Glutamatergic neuron (in vitro differentiated cells): ENCODE results near the gene GMDS. TPM values are rescaled to one million over a fixed set of nuclear protein-coding genes. Genes with fewer than 3 reads are reported as not detected.
A peak's percentile ranks its signal among the peaks of the same experiment; 100 is the strongest.

Experiments used
- DNase-seq: peaks from one replicate; pipeline ENCODE4 v3.0.0; 2022
- H3K27ac Mint-ChIP-seq: one replicate; pipeline ENCODE4 v1.8.0; 2020; ENCODE audit warnings: mild to moderate bottlenecking, mixed read lengths, inconsistent platforms; ENCODE audit not compliant: unreplicated experiment
- H3K27me3 Mint-ChIP-seq: one replicate; pipeline ENCODE4 v1.8.0; 2020; ENCODE audit warnings: mild to moderate bottlenecking, moderate library complexity, mixed read lengths, inconsistent platforms; ENCODE audit not compliant: unreplicated experiment
- H3K36me3 Mint-ChIP-seq: one replicate; pipeline ENCODE4 v1.8.0; 2020; ENCODE audit warnings: mild to moderate bottlenecking, mixed read lengths, inconsistent platforms; ENCODE audit not compliant: unreplicated experiment
- H3K4me1 Mint-ChIP-seq: one replicate; pipeline ENCODE4 v1.8.0; 2020; ENCODE audit warnings: mild to moderate bottlenecking, low read depth, mixed read lengths, inconsistent platforms; ENCODE audit not compliant: unreplicated experiment
- H3K4me3 Mint-ChIP-seq: one replicate; pipeline ENCODE4 v1.8.0; 2020; ENCODE audit warnings: mild to moderate bottlenecking, mixed read lengths, inconsistent platforms; ENCODE audit not compliant: unreplicated experiment
- H3K9me3 Mint-ChIP-seq: one replicate; pipeline ENCODE4 v1.8.0; 2020; ENCODE audit warnings: mild to moderate bottlenecking, moderate library complexity, mixed read lengths, inconsistent platforms; ENCODE audit not compliant: unreplicated experiment
- total RNA-seq: library from RNA; stranded (reverse); fragmentation: NEBNext Ultra II Directional; extraction: Animal tissue kit (Norgen Biotek cat#: 25700); gene quantifications from one replicate; pipeline ENCODE4 v1.2.1, GENCODE V29; 2021; ENCODE audit not compliant: unreplicated experiment
- TF ChIP-seq, protein P1 (sequence below): fragments of 200-600 bp; sonication (generic); IDR thresholded peaks from one replicate; pipeline ENCODE4 v1.5.0; 2021; ENCODE audit not compliant: partially characterized antibody, unreplicated experiment

GMDS gene
- total RNA-seq, 1 donor from 2014 or later: 8.9 TPM

DNA sequence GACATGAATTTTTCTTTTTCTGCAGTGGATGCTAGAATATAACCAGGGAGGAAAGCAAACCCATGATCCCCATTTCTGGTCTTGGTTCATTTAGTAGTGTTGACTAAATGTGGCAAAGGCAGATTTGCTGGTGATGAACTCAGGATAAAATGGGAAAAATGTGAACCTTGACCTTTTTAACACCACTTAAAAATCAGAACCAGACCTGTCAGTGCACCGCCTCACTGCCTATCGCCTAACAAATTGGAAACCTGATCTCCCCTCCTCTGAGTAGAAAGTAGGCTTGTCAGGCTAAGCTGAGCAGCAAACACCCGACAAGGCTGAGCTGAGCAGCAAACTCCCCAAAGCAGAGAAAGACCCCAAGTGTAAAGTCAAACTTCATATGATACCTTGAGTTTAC is 380.9 kb downstream of the GMDS start:
- H3K4me1 Mint-ChIP-seq: peaks cover 39% of the 10 kb centered on the region
- peak overlapping the region; percentile 6 for H3K27ac Mint-ChIP-seq
- peaks cover 4% of the 10 kb centered on the region for H3K27me3 Mint-ChIP-seq
- peak overlapping the region; percentile 28 for H3K4me3 Mint-ChIP-seq
- H3K9me3 Mint-ChIP-seq: peaks cover 1% of the 10 kb centered on the region
- TF ChIP-seq, protein P1, sequence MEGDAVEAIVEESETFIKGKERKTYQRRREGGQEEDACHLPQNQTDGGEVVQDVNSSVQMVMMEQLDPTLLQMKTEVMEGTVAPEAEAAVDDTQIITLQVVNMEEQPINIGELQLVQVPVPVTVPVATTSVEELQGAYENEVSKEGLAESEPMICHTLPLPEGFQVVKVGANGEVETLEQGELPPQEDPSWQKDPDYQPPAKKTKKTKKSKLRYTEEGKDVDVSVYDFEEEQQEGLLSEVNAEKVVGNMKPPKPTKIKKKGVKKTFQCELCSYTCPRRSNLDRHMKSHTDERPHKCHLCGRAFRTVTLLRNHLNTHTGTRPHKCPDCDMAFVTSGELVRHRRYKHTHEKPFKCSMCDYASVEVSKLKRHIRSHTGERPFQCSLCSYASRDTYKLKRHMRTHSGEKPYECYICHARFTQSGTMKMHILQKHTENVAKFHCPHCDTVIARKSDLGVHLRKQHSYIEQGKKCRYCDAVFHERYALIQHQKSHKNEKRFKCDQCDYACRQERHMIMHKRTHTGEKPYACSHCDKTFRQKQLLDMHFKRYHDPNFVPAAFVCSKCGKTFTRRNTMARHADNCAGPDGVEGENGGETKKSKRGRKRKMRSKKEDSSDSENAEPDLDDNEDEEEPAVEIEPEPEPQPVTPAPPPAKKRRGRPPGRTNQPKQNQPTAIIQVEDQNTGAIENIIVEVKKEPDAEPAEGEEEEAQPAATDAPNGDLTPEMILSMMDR: no peak
- H3K36me3 Mint-ChIP-seq: no peaks in the 10 kb centered on the region
- DNase-seq: no peak

DNA sequence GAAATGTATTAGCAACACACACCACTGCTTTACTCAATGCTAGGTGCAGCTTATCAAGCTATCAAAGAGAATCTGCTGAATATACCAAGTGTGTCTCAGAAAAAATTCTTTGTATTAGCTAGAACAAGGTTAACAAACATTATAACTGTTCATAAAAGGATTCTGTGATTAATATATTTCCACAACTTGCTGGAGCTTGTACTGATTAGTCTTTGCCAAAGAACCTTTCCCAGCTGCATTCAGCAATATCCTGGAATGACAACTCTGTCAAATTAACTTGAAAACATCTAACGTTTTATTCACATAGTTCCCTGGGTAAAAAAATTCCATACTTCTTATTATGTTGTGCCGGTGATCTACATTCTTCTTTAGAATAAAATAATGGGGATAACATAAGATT is 383.0 kb downstream of the GMDS start:
- no peak for DNase-seq
- Mint-ChIP-seq H3K4me1 (peaks cover 32% of the 10 kb centered on the region), H3K27me3 (peaks cover 4% of the 10 kb centered on the region), H3K9me3 (peaks cover 1% of the 10 kb centered on the region), H3K36me3 (no peaks in the 10 kb centered on the region), H3K27ac (no peak overlapping the region), H3K4me3 (no peak overlapping the region)
- TF ChIP-seq, protein P1: no peak

DNA sequence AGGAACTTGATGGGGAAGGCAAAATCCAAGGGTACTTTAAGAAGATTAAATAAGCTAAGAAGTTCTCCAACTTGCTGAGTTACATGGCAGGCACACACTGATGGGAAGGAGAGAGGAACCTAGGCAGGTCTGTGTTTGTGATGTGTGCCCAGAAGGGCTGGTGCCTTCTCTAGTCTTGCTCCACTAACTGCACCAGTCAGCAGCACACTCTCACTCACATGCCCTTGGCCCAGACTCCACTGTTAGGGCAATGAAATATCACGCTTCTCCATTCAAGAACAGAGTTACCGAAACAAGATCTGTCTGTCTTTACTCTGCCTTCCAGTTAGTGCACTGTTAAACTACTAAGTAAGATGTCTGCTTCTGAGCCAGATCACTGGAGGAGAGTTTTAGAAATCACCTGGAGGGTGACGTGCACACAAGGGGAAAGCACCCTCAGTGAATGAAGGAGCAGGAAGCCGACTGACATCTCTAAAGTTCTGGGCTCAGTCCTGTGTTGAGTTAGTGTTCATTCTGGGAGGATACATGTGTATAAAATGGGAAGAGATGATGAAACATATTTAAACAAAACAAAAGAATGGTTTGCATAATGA is 384.6 kb downstream of the GMDS start:
- Mint-ChIP-seq H3K9me3 (peaks cover 1% of the 10 kb centered on the region), H3K27me3 (peaks cover 4% of the 10 kb centered on the region), H3K4me1 (peaks cover 29% of the 10 kb centered on the region), H3K4me3 (no peak overlapping the region), H3K27ac (no peak overlapping the region), H3K36me3 (no peaks in the 10 kb centered on the region)
- DNase-seq: no peak
- TF ChIP-seq, protein P1: no peak

DNA sequence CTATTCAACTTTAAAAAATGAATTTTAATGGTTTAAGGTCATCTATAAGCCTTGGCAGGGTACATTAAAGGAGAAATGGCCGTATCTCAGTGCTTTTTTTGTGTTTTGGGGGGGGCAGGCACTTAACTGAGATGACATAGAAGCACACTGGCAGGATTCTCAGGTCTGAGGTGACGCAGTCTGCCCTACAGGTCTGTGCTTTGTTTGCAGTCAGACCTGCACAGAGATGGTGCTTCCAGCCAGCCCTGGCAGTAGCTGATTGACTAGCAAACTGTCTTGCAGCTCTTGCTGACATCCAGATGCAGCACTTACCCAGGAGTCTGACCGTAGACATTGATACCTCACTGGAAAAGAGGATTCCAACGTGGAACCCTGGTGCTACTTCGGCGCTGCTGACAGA is 386.5 kb downstream of the GMDS start:
- no peak overlapping the region for H3K4me3 Mint-ChIP-seq
- no peaks in the 10 kb centered on the region for H3K36me3 Mint-ChIP-seq
- no peak for DNase-seq
- peaks cover 1% of the 10 kb centered on the region for H3K9me3 Mint-ChIP-seq
- peaks cover 29% of the 10 kb centered on the region for H3K4me1 Mint-ChIP-seq
- H3K27ac Mint-ChIP-seq: no peak overlapping the region
- no peaks in the 10 kb centered on the region for H3K27me3 Mint-ChIP-seq
- TF ChIP-seq, protein P1: no peak

DNA sequence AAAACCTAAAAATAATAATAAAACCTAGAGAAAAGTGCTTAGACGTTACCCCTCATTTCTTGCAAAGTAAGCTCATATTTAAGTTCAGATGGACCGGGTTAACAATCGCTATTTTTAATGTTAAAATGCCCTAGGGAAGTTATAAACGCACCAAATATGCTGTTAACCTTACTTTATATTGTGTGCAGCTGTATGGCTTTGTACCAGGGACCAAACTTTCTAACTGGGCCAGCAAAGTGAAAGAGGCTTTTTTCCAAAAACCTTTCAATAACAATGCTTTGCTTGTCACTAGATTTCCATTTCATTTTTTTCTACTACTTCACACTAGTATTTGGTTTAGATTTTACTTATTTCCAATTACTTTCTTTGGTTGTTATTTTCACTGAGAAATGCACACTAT is 387.2 kb downstream of the GMDS start:
- H3K27me3 Mint-ChIP-seq: no peaks in the 10 kb centered on the region
- TF ChIP-seq, protein P1: no peak
- DNase-seq: no peak
- no peak overlapping the region for H3K27ac Mint-ChIP-seq
- H3K4me1 Mint-ChIP-seq: peaks cover 31% of the 10 kb centered on the region
- H3K36me3 Mint-ChIP-seq: no peaks in the 10 kb centered on the region
- H3K4me3 Mint-ChIP-seq: no peak overlapping the region
- peaks cover 1% of the 10 kb centered on the region for H3K9me3 Mint-ChIP-seq
